ENCODE results near the gene KSR2.

Gene KSR2

DNA sequence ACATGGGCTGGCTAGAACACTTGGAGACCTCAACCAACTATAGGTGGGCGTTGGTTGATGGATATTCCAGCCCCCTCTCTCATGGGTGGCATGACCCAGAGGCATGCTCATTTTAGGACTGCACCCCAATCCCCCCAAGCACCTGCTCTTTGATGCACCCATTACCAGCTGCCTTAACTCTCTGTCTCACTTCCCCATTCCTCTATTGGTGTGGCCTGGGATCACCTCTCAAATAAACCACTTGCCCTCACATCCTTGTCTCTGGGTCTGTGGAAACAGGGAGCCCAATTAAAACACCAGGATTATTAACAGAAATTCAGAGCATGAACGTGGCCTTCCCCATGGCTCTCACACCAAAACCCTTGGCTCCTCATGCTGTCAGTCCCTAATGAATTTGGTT, 405.1 kb downstream of the KSR2 start:
- Histone ChIP-seq H3K36me3 (ENCODE audit: insufficient read depth, low read length) (no peaks in the 10 kb centered on the region), H3K9me3 (replicated peaks; ENCODE audit: low read length) (peaks cover 3% of the 10 kb centered on the region), H3K27me3 (ENCODE audit: control insufficient read depth, insufficient read depth, low read length) (no peaks in the 10 kb centered on the region), H3K4me2 (ENCODE audit: low read length) (no peak overlapping the region), H3K4me3 (ENCODE audit: low read length) (no peak overlapping the region), H3K4me1 (ENCODE audit: control insufficient read depth, insufficient read depth, low read length) (no peaks in the 10 kb centered on the region), H3K9ac (ENCODE audit: low read depth, low read length) (no peak overlapping the region)

DNA sequence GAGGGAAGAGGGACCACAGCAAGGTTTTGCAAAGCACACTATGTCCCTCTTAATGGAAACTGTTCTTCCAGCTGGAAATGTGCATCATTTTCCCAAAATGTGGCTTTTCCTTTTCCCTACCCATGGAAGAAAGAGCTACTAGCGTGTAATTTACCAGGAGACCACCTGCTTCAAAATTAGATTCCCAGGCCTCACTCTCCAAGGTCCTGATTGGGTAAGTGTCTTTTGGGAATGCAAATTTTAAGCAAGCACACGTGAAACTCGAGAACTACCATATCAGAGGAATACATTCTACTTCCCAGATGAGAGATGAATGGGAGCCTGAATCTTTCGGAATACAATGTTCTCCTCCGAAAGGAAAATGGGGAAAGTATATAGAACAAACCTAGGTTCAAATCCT, 405.8 kb downstream of the KSR2 start:
- no peak overlapping the region for H3K4me2 ChIP-seq (ENCODE audit: low read length)
- H3K36me3 ChIP-seq (ENCODE audit: insufficient read depth, low read length): no peaks in the 10 kb centered on the region
- H3K4me1 ChIP-seq (ENCODE audit: control insufficient read depth, insufficient read depth, low read length): no peaks in the 10 kb centered on the region
- no peaks in the 10 kb centered on the region for H3K27me3 ChIP-seq (ENCODE audit: control insufficient read depth, insufficient read depth, low read length)
- peaks cover 3% of the 10 kb centered on the region for H3K9me3 ChIP-seq (replicated peaks; ENCODE audit: low read length)
- no peak overlapping the region for H3K9ac ChIP-seq (ENCODE audit: low read depth, low read length)
- H3K4me3 ChIP-seq (ENCODE audit: low read length): no peak overlapping the region

GRCh38 chr12:117561990-117562389, 406.8 kb downstream of the KSR2 start:
- Histone ChIP-seq H3K9ac (ENCODE audit: low read depth, low read length) (no peak overlapping the region), H3K4me3 (ENCODE audit: low read length) (no peak overlapping the region), H3K4me2 (ENCODE audit: low read length) (no peak overlapping the region), H3K4me1 (ENCODE audit: control insufficient read depth, insufficient read depth, low read length) (no peaks in the 10 kb centered on the region), H3K27me3 (ENCODE audit: control insufficient read depth, insufficient read depth, low read length) (no peaks in the 10 kb centered on the region), H3K36me3 (ENCODE audit: insufficient read depth, low read length) (no peaks in the 10 kb centered on the region), H3K9me3 (replicated peaks; ENCODE audit: low read length) (peaks cover 6% of the 10 kb centered on the region)

GRCh38 chr12:117559978-117560377, 408.8 kb downstream of the KSR2 start:
- no peak overlapping the region for H3K4me3 ChIP-seq (ENCODE audit: low read length)
- H3K9me3 ChIP-seq (replicated peaks; ENCODE audit: low read length): peaks cover 6% of the 10 kb centered on the region
- H3K36me3 ChIP-seq (ENCODE audit: insufficient read depth, low read length): no peaks in the 10 kb centered on the region
- no peaks in the 10 kb centered on the region for H3K27me3 ChIP-seq (ENCODE audit: control insufficient read depth, insufficient read depth, low read length)
- no peak overlapping the region for H3K4me2 ChIP-seq (ENCODE audit: low read length)
- no peak overlapping the region for H3K9ac ChIP-seq (ENCODE audit: low read depth, low read length)
- H3K4me1 ChIP-seq (ENCODE audit: control insufficient read depth, insufficient read depth, low read length): no peaks in the 10 kb centered on the region

DNA sequence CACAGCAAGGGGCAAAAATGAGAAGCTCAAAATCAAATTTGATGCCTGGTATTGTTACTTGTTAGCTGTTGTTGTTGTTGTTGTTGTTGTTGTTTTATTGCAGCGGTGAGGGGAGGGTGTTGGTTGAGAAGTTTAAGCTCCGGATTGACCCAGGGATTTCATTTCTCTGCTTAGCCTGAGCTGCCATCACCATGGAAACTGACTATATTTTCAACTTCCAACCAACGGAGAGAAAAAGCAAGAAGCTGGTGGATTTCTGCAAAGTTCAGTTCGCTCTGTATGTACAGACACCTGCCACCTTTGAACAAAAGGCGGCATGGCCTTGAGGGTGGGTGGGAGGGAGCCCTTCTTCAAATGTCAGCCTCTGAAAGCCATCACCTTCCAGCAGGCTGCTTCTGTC, 412.9 kb downstream of the KSR2 start:
- no peak overlapping the region for H3K4me2 ChIP-seq (ENCODE audit: low read length)
- H3K27me3 ChIP-seq (ENCODE audit: control insufficient read depth, insufficient read depth, low read length): no peaks in the 10 kb centered on the region
- H3K4me3 ChIP-seq (ENCODE audit: low read length): no peak overlapping the region
- H3K36me3 ChIP-seq (ENCODE audit: insufficient read depth, low read length): no peaks in the 10 kb centered on the region
- H3K9ac ChIP-seq (ENCODE audit: low read depth, low read length): no peak overlapping the region
- H3K9me3 ChIP-seq (replicated peaks; ENCODE audit: low read length): peaks cover 9% of the 10 kb centered on the region
- no peaks in the 10 kb centered on the region for H3K4me1 ChIP-seq (ENCODE audit: control insufficient read depth, insufficient read depth, low read length)

- Histone ChIP-seq H3K36me3 (ENCODE audit: insufficient read depth, low read length) (no peaks in the 10 kb centered on the region), H3K4me1 (ENCODE audit: control insufficient read depth, insufficient read depth, low read length) (no peaks in the 10 kb centered on the region), H3K4me2 (ENCODE audit: low read length) (no peak overlapping the region), H3K4me3 (ENCODE audit: low read length) (no peak overlapping the region), H3K27me3 (ENCODE audit: control insufficient read depth, insufficient read depth, low read length) (no peaks in the 10 kb centered on the region), H3K9me3 (replicated peaks; ENCODE audit: low read length) (peaks cover 9% of the 10 kb centered on the region), H3K9ac (ENCODE audit: low read depth, low read length) (no peak overlapping the region)
These were observed 415.8 kb downstream of the KSR2 start for GRCh38 chr12:117552971-117553370.

DNA sequence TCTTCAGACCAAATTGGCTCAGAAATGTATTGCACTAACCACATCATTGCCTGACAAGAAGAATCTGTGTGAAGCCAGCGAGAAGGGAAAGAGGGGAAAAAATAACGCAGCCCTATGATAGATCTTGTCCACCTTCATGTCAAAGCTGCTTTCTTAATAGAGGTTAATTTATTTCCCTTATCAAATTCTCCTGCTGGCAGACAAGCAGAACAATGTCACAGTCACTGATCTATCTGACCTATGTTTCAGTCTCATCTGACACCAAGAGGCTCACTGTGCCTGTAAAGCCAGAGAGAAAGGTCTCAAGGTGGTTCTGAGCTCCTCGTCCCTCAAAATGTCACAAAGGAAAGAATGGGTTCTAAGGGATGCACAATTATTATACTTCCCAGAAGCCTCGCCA, 417.1 kb downstream of the KSR2 start:
- Histone ChIP-seq H3K4me2 (ENCODE audit: low read length) (no peak overlapping the region), H3K27me3 (ENCODE audit: control insufficient read depth, insufficient read depth, low read length) (no peaks in the 10 kb centered on the region), H3K4me1 (ENCODE audit: control insufficient read depth, insufficient read depth, low read length) (no peaks in the 10 kb centered on the region), H3K9ac (ENCODE audit: low read depth, low read length) (no peak overlapping the region), H3K9me3 (replicated peaks; ENCODE audit: low read length) (peaks cover 6% of the 10 kb centered on the region), H3K4me3 (ENCODE audit: low read length) (no peak overlapping the region), H3K36me3 (ENCODE audit: insufficient read depth, low read length) (no peaks in the 10 kb centered on the region)

DNA sequence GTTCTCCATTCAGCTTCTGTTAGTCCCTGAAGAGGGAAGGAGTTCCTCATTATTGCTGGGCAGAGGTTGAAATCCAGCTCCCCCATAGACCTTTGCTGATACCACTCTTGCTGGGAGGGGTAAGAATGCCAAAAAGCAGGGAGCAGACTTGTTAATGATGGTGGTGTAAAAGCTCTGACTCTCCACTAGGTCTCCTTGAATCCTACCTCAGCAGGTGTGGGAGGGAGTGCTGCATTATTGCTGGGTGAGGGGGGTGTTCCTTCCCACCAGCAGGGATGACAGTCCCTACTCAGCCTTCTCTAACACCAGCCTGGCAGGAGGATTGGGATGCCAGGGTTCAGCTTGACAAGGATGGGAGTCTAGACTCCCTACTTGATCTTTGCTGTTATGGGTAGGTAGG, 421.6 kb downstream of the KSR2 start:
- Histone ChIP-seq H3K4me2 (ENCODE audit: low read length) (no peak overlapping the region), H3K4me1 (ENCODE audit: control insufficient read depth, insufficient read depth, low read length) (no peaks in the 10 kb centered on the region), H3K4me3 (ENCODE audit: low read length) (no peak overlapping the region), H3K9ac (ENCODE audit: low read depth, low read length) (no peak overlapping the region), H3K27me3 (ENCODE audit: control insufficient read depth, insufficient read depth, low read length) (no peaks in the 10 kb centered on the region), H3K36me3 (ENCODE audit: insufficient read depth, low read length) (no peaks in the 10 kb centered on the region), H3K9me3 (replicated peaks; ENCODE audit: low read length) (peaks cover 3% of the 10 kb centered on the region)

DNA sequence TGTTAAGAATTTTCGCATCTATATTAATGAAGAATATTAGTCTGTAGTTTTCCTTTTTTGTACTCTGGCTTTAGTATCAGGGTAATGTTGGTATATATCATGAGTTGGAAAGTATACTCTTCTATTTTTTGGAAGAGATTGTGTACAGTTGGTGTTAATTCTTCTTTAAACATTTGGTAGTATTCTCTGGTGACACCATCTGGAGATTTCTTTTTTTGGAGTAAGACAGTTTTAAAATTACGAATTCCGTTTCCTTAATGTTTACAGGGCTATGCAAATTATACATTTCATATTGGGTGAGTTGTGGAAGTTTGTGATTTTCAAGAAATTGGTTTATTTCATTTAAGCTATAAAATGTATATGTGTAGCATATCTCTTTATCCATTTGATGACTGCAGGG, 423.6 kb downstream of the KSR2 start:
- no peak overlapping the region for H3K9ac ChIP-seq (ENCODE audit: low read depth, low read length)

DNA sequence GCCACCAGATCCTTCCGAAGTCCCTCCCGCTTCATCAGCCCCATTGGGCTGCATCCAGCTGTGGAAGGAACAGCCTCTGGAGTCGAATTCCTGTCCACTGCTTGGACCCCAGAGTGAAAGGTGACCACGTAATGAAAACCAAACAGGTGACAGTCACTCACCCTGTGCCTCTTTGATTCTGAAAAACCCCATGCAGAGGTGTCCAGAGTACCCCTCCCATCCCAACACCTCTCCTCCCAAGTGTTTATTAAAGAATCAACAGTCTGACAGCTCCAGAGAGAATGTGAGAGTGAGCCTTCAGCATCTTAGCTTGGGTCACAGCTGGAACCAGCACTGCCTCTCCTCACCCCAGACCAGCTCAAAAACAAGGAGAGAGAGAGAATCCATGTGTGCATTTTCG, 428.8 kb downstream of the KSR2 start:
- Histone ChIP-seq H3K9me3 (replicated peaks; ENCODE audit: low read length) (peaks cover 7% of the 10 kb centered on the region), H3K9ac (ENCODE audit: low read depth, low read length) (no peak overlapping the region), H3K27me3 (ENCODE audit: control insufficient read depth, insufficient read depth, low read length) (no peaks in the 10 kb centered on the region), H3K4me1 (ENCODE audit: control insufficient read depth, insufficient read depth, low read length) (no peaks in the 10 kb centered on the region), H3K4me2 (ENCODE audit: low read length) (no peak overlapping the region), H3K36me3 (ENCODE audit: insufficient read depth, low read length) (no peaks in the 10 kb centered on the region), H3K4me3 (ENCODE audit: low read length) (no peak overlapping the region)

More for the DNA sequence above, 423.6 kb downstream of the KSR2 start:
- Histone ChIP-seq H3K4me2 (ENCODE audit: low read length) (no peak overlapping the region), H3K4me1 (ENCODE audit: control insufficient read depth, insufficient read depth, low read length) (no peaks in the 10 kb centered on the region), H3K36me3 (ENCODE audit: insufficient read depth, low read length) (no peaks in the 10 kb centered on the region), H3K4me3 (ENCODE audit: low read length) (no peak overlapping the region), H3K27me3 (ENCODE audit: control insufficient read depth, insufficient read depth, low read length) (no peaks in the 10 kb centered on the region), H3K9me3 (replicated peaks; ENCODE audit: low read length) (peaks cover 2% of the 10 kb centered on the region)

GRCh38 chr12:117538926-117539325, 429.9 kb downstream of the KSR2 start:
- Histone ChIP-seq H3K4me1 (ENCODE audit: control insufficient read depth, insufficient read depth, low read length) (no peaks in the 10 kb centered on the region), H3K9ac (ENCODE audit: low read depth, low read length) (no peak overlapping the region), H3K36me3 (ENCODE audit: insufficient read depth, low read length) (no peaks in the 10 kb centered on the region), H3K4me3 (ENCODE audit: low read length) (no peak overlapping the region), H3K9me3 (replicated peaks; ENCODE audit: low read length) (peaks cover 7% of the 10 kb centered on the region), H3K4me2 (ENCODE audit: low read length) (no peak overlapping the region), H3K27me3 (ENCODE audit: control insufficient read depth, insufficient read depth, low read length) (no peaks in the 10 kb centered on the region)

DNA sequence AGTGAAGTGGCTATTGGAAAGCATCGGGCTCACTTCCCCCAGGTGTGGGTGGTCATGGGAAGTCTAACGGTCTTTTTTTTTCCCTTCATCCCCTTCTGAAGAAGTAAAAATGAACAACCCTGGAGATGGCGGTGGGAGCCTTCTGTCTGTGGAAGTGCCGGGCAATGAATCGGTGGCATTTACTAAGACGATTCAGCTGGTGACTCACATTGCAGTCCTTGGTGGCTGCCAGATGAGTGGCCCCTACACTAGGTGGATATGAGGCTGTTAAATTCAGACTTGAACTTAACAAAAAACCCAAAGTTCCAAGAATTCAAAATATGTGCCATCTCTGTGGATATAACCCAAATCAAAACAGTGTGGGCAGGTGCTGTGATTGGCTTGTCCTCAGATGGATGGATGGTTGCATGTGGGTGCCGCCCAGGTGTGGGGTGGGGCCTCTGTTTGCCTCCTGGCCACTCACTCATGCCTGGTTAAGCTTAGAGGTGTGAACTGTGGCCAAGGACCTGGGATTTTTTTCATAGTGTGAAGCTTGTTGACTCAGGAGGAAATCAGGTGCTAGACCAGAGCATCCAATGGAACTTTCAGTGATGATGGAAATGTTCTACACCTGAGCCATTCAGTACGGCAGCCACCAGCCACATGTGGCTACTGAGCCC, 430.6 kb downstream of the KSR2 start:
- Histone ChIP-seq H3K9ac (ENCODE audit: low read depth, low read length) (no peak overlapping the region), H3K27me3 (ENCODE audit: control insufficient read depth, insufficient read depth, low read length) (no peaks in the 10 kb centered on the region), H3K4me2 (ENCODE audit: low read length) (no peak overlapping the region)

More for the DNA sequence above, 430.6 kb downstream of the KSR2 start:
- Histone ChIP-seq H3K4me1 (ENCODE audit: control insufficient read depth, insufficient read depth, low read length) (no peaks in the 10 kb centered on the region), H3K4me3 (ENCODE audit: low read length) (no peak overlapping the region), H3K9me3 (replicated peaks; ENCODE audit: low read length) (peaks cover 7% of the 10 kb centered on the region), H3K36me3 (ENCODE audit: insufficient read depth, low read length) (no peaks in the 10 kb centered on the region)
